SK-N-SH (cell line): ENCODE data around the gene RNF157. TPM values are rescaled to one million over a fixed set of nuclear protein-coding genes. Genes with fewer than 3 reads are reported as not detected.

Source experiments
- CTCF ChIA-PET: fragments of 300-600, 350-600 bp; formaldehyde crosslinking; extraction: SDS; loops from one replicate; lab custom pipeline; 2021; lab: Yijun Ruan, JAX
- POLR2A ChIA-PET: fragments of 350-600 bp; sonication (Branson Sonifier 250); formaldehyde crosslinking; extraction: SDS; loops from one replicate; lab custom pipeline; 2020; ENCODE audit warnings: antibody characterized with exemption, inconsistent platforms; lab: Yijun Ruan, JAX
- DNase-seq: peaks from one replicate; pipeline ENCODE4 v3.0.0; 2012
- H2AFZ ChIP-seq: fragments of 200-600 bp; sonication (generic); 2 replicates; pipeline ENCODE4 v1.8.1; 2016; ENCODE audit warnings: antibody characterized with exemption, mild to moderate bottlenecking, low read depth
- H3F3A ChIP-seq: fragments of 200-600 bp; sonication (generic); replicated peaks from 2 replicates; pipeline ENCODE3; 2016; ENCODE audit warnings: antibody characterized with exemption, mild to moderate bottlenecking; ENCODE audit not compliant: insufficient read depth
- H3K27ac ChIP-seq, 2 experiments: fragments of 200-500 bp in 1 of 2; fragments of 200-600 bp in 1 of 2; sonication (Bioruptor generic) in 1 of 2; sonication (generic), shearing (Covaris generic) in 1 of 2; 2 replicates each; pipeline versions ENCODE4 v1.5.1 to v1.6.1; 2014 to 2016; ENCODE audit warnings: low read depth in 2 of 2, inconsistent platforms in 1 of 2, low read length in 1 of 2, mild to moderate bottlenecking in 1 of 2, mixed read lengths in 1 of 2
- H3K27me3 ChIP-seq: fragments of 200-600 bp; sonication (generic), shearing (Covaris generic); 2 replicates; pipeline ENCODE4 v1.6.1; 2016; ENCODE audit warnings: mixed run types; ENCODE audit not compliant: insufficient read depth
- H3K36me3 ChIP-seq, 2 experiments: fragments of 200-500 bp in 1 of 2; fragments of 200-600 bp in 1 of 2; sonication (Bioruptor generic) in 1 of 2; sonication (generic) in 1 of 2; replicated peaks in 1 of 2; 2 replicates each; pipeline versions ENCODE3 to v1.5.1; 2014 to 2016; ENCODE audit warnings: low read length in 1 of 2, mild to moderate bottlenecking in 1 of 2; ENCODE audit not compliant: insufficient read depth in 2 of 2, control insufficient read depth in 1 of 2
- H3K4me1 ChIP-seq, 2 experiments: fragments of 200-500 bp in 1 of 2; fragments of 200-600 bp in 1 of 2; sonication (Bioruptor generic) in 1 of 2; sonication (generic), shearing (Covaris generic) in 1 of 2; 2 replicates each; pipeline versions ENCODE4 v1.5.1 to v1.6.1; 2014 to 2016; ENCODE audit warnings: low read depth in 1 of 2, low read length in 1 of 2, mixed run types in 1 of 2; ENCODE audit not compliant: insufficient read depth in 2 of 2, control insufficient read depth in 1 of 2
- H3K4me2 ChIP-seq: fragments of 200-600 bp; sonication (generic), shearing (Covaris generic); 2 replicates; pipeline ENCODE4 v1.6.1; 2017; ENCODE audit warnings: mixed run types
- H3K4me3 ChIP-seq, 2 experiments: fragments of 200-500 bp in 1 of 2; fragments of 200-600 bp in 1 of 2; sonication (Bioruptor generic) in 1 of 2; sonication (generic), shearing (Covaris generic) in 1 of 2; 2 replicates each; pipeline versions ENCODE4 v1.5.1 to v1.8.1; 2014 to 2016; ENCODE audit warnings: low read depth in 2 of 2, inconsistent platforms in 1 of 2, low read length in 1 of 2, mild to moderate bottlenecking in 1 of 2, mixed read lengths in 1 of 2, moderate library complexity in 1 of 2
- H3K79me2 ChIP-seq: fragments of 200-600 bp; sonication (generic); 2 replicates; pipeline ENCODE4 v1.8.1; 2017; ENCODE audit warnings: mild to moderate bottlenecking; ENCODE audit not compliant: insufficient read depth
- H3K9ac ChIP-seq: fragments of 200-600 bp; sonication (generic); 2 replicates; pipeline ENCODE4 v1.6.1; 2017; ENCODE audit warnings: mixed run types
- H3K9me2 ChIP-seq: fragments of 200-600 bp; sonication (generic); 2 replicates; pipeline ENCODE4 v1.6.1; 2017; ENCODE audit warnings: mixed run types
- H3K9me3 ChIP-seq: fragments of 200-600 bp; sonication (generic); 2 replicates; pipeline ENCODE4 v1.6.1; 2017; ENCODE audit warnings: mixed run types, mild to moderate bottlenecking, moderate library complexity
- H4K20me1 ChIP-seq: fragments of 200-600 bp; sonication (generic); 2 replicates; pipeline ENCODE4 v1.6.1; 2017; ENCODE audit warnings: mild to moderate bottlenecking, mixed run types; ENCODE audit not compliant: insufficient read depth
- CHD2 ChIP-seq: fragments of 150-350 bp; IDR thresholded peaks from 2 replicates; pipeline ENCODE4 v1.6.1; 2018; ENCODE audit warnings: low read length; ENCODE audit not compliant: partially characterized antibody
- EZH2phosphoT487 ChIP-seq: fragments of 200-600 bp; sonication (generic); IDR thresholded peaks from 2 replicates; pipeline ENCODE4 v1.6.1; 2017; ENCODE audit warnings: low read depth, mixed run types, mild to moderate bottlenecking, antibody characterized with exemption, moderate library complexity, borderline replicate concordance
- FOSL2 ChIP-seq: IDR thresholded peaks from 2 replicates; pipeline ENCODE4 v1.4.0; 2012; ENCODE audit warnings: low read depth, mild to moderate bottlenecking, moderate library complexity, borderline replicate concordance
- FOXJ3 ChIP-seq: sonication (generic); formaldehyde crosslinking; IDR thresholded peaks from 2 replicates; pipeline ENCODE4 v1.5.1; 2020; ENCODE audit warnings: mild to moderate bottlenecking, missing genetic modification reagents
- FOXM1 ChIP-seq: IDR thresholded peaks from 2 replicates; pipeline ENCODE4 v1.4.0; 2012; ENCODE audit warnings: low read depth, mild to moderate bottlenecking
- JUND ChIP-seq: IDR thresholded peaks from 2 replicates; pipeline ENCODE4 v1.4.0; 2012
- MAX ChIP-seq: IDR thresholded peaks from 2 replicates; pipeline ENCODE4 v1.4.0; 2012; ENCODE audit warnings: low read depth
- NFIC ChIP-seq: IDR thresholded peaks from 2 replicates; pipeline ENCODE4 v1.4.0; 2012; ENCODE audit warnings: borderline replicate concordance
- NRF1 ChIP-seq: IDR thresholded peaks from 2 replicates; pipeline ENCODE4 v1.6.1; 2012; ENCODE audit warnings: low read depth, mild to moderate bottlenecking, low read length
- POLR2AphosphoS5 ChIP-seq: IDR thresholded peaks from 2 replicates; pipeline ENCODE4 v1.6.1; 2012; ENCODE audit warnings: low read depth, low read length
- RCOR1 ChIP-seq: fragments of 150-350 bp; IDR thresholded peaks from 2 replicates; pipeline ENCODE4 v1.6.1; 2017; ENCODE audit warnings: antibody characterized with exemption, low read length
- RFX5 ChIP-seq: IDR thresholded peaks from 2 replicates; pipeline ENCODE4 v1.6.1; 2012; ENCODE audit warnings: mild to moderate bottlenecking, improper control_type of control experiment, low read length
- RXRA ChIP-seq: IDR thresholded peaks from 2 replicates; pipeline ENCODE4 v1.4.0; 2012; ENCODE audit warnings: low read depth, mild to moderate bottlenecking, borderline replicate concordance
- SMC3 ChIP-seq: IDR thresholded peaks from 2 replicates; pipeline ENCODE4 v1.6.1; 2012; ENCODE audit warnings: low read depth, low read length, improper control_type of control experiment
- USF1 ChIP-seq: IDR thresholded peaks from 2 replicates; pipeline ENCODE4 v1.4.0; 2012; ENCODE audit warnings: low read depth, borderline replicate concordance
- USF2 ChIP-seq: fragments of 150-350 bp; IDR thresholded peaks from 2 replicates; pipeline ENCODE4 v1.6.1; 2017; ENCODE audit warnings: antibody characterized with exemption, low read length, low read depth, borderline replicate concordance
- YY1 ChIP-seq: IDR thresholded peaks from 2 replicates; pipeline ENCODE4 v1.4.0; 2012; ENCODE audit warnings: low read depth, mild to moderate bottlenecking
- ZBTB33 ChIP-seq: IDR thresholded peaks from 2 replicates; pipeline ENCODE4 v1.4.0; 2012; ENCODE audit warnings: low read depth, borderline replicate concordance
- WGBS: methylation state at CpG from one replicate; pipeline ENCODE4 v1.1.6; 2017; ENCODE audit warnings: low lambda C conversion rate; 5-methylcytosine and 5-hydroxymethylcytosine counted together
- polyA plus RNA-seq, 3 experiments: library from polyadenylated mRNA; depleted of rRNA; stranded (reverse); fragments of >200 nt; gene quantifications; 2 replicates each; pipeline ENCODE4 v1.2.3, GENCODE V29; 2012

The RNF157 gene
- polyA plus RNA-seq, 1 of the 3 experiments (the other 2 are of a cell fraction), result 5.2 TPM

GRCh38 chr17:76273445-76274111 is 33.3 kb upstream of the RNF157 start:
- peak; percentile 49 for DNase-seq
- Histone ChIP-seq H3F3A (peaks cover 9% of the 10 kb centered on the region), H2AFZ (no peak overlapping the region), H3K9ac (no peak overlapping the region), H3K27ac (no peak overlapping the region), H3K9me2 (no peaks in the 10 kb centered on the region), H3K9me3 (no peaks in the 10 kb centered on the region), H3K27me3 (no peaks in the 10 kb centered on the region), H4K20me1 (peaks cover 13% of the 10 kb centered on the region; the same call in 1 of the 2 replicates), H3K4me1 (peaks cover 8 to 11% of the 10 kb centered on the region in 2 experiments; a peak in 1 of 4 replicates), H3K79me2 (peaks cover 26% of the 10 kb centered on the region), H3K36me3 (peaks cover 0 to 21% of the 10 kb centered on the region in 2 experiments), H3K4me3 (no peak overlapping the region), H3K4me2 (no peak overlapping the region)
- ChIA-PET CTCF (interaction anchor here (0.9 to 4.2 kb wide), 13 partner anchors 9 to 369 kb away, joined by 3 to 31 read pairs (median 4); partner anchors contain the start of genes MRPL38 and SRP68), POLR2A (no interaction called here)
- WGBS, result 92% methylated on average over 23 of the region's 26 CpGs
- no peak for TF ChIP-seq FOXM1
- TF ChIP-seq RXRA, result no peak
- no peak for TF ChIP-seq EZH2phosphoT487
- no peak for TF ChIP-seq ZBTB33
- no peak for TF ChIP-seq YY1
- TF ChIP-seq NRF1, result no peak

GRCh38 chr17:76272541-76273444 is 32.5 kb upstream of the RNF157 start:
- no peak overlapping the region for H3K4me2 ChIP-seq
- peaks cover 4 to 23% of the 10 kb centered on the region in 2 experiments for H3K36me3 ChIP-seq
- H3K9me2 ChIP-seq, result no peaks in the 10 kb centered on the region
- H3K4me3 ChIP-seq, result no peak overlapping the region
- H2AFZ ChIP-seq, result no peak overlapping the region
- H3F3A ChIP-seq, result peaks cover 9% of the 10 kb centered on the region
- WGBS, result 94% methylated on average over 19 of the region's 19 CpGs
- peaks cover 34% of the 10 kb centered on the region for H3K79me2 ChIP-seq
- POLR2A ChIA-PET, result no interaction called here
- TF ChIP-seq NRF1, result no peak
- no peak for TF ChIP-seq USF1
- no peak for TF ChIP-seq FOXM1
- TF ChIP-seq NFIC, result no peak
- no peak for TF ChIP-seq CHD2
- no peak for TF ChIP-seq FOXJ3 (CRISPR knock-in tag)
- no peak for TF ChIP-seq POLR2AphosphoS5
- no peak for TF ChIP-seq JUND
- no peak for TF ChIP-seq USF2
- no peak for TF ChIP-seq FOSL2
- TF ChIP-seq SMC3, result no peak
- no peak for TF ChIP-seq RFX5
- TF ChIP-seq RCOR1, result no peak
- TF ChIP-seq EZH2phosphoT487, result no peak
- TF ChIP-seq MAX, result no peak
- TF ChIP-seq ZBTB33, result no peak
- peak; percentile 46 for DNase-seq
- H3K9me3 ChIP-seq, result no peaks in the 10 kb centered on the region
- no peak overlapping the region for H3K27ac ChIP-seq
- H3K27me3 ChIP-seq, result no peaks in the 10 kb centered on the region
- H4K20me1 ChIP-seq, result peaks cover 13% of the 10 kb centered on the region; the same call in 1 of the 2 replicates
- peaks cover 13 to 14% of the 10 kb centered on the region in 2 experiments; a peak in 1 of 4 replicates for H3K4me1 ChIP-seq
- CTCF ChIA-PET, result interaction anchor here (0.6 to 7.0 kb wide), 11 partner anchors 7 to 368 kb away, joined by 3 to 130 read pairs (median 4); partner anchors contain the start of gene MRPL38
- no peak overlapping the region for H3K9ac ChIP-seq
